ENCODE results near the gene RHBDF1.

Gene RHBDF1

GRCh38 chr16:118857-119256 lies 46.4 kb upstream of the RHBDF1 start:
- DNase-seq = no peak
- no peaks in the 10 kb centered on the region for H3K27me3 ChIP-seq (replicated peaks)
- no peak overlapping the region for H3K27ac ChIP-seq
- TF ChIP-seq CTCF (IDR thresholded peaks at IDR 0.05; ENCODE audit: low read depth, low read length, missing control alignments) = no peak
- H3K4me3 ChIP-seq (ENCODE audit: low read depth, low read length) = no peak overlapping the region
- in situ Hi-C loops (cut with HindIII; ENCODE audit: low pct_ligation_motif_present, low sequenced_read_pairs) = no loop called here
- H3K36me3 ChIP-seq (replicated peaks) = no peaks in the 10 kb centered on the region

- TF ChIP-seq CTCF (IDR thresholded peaks at IDR 0.05; ENCODE audit: low read depth, low read length, missing control alignments) = peak; percentile 89
- no peaks in the 10 kb centered on the region for H3K36me3 ChIP-seq (replicated peaks)
- no peaks in the 10 kb centered on the region for H3K27me3 ChIP-seq (replicated peaks)
- in situ Hi-C loops (cut with HindIII; ENCODE audit: low pct_ligation_motif_present, low sequenced_read_pairs) = no loop called here
- H3K4me3 ChIP-seq (ENCODE audit: low read depth, low read length) = no peak overlapping the region
- DNase-seq = no peak
- H3K27ac ChIP-seq = no peak overlapping the region
These were observed 45.2 kb upstream of the RHBDF1 start for GRCh38 chr16:117379-118365.

GRCh38 chr16:116015-116414 lies 43.6 kb upstream of the RHBDF1 start:
- in situ Hi-C loops (cut with HindIII; ENCODE audit: low pct_ligation_motif_present, low sequenced_read_pairs) = no loop called here
- TF ChIP-seq CTCF (IDR thresholded peaks at IDR 0.05; ENCODE audit: low read depth, low read length, missing control alignments) = no peak
- Histone ChIP-seq H3K4me3 (ENCODE audit: low read depth, low read length) (no peak overlapping the region), H3K27ac (no peak overlapping the region), H3K36me3 (replicated peaks) (peaks cover under 1% of the 10 kb centered on the region), H3K27me3 (replicated peaks) (no peaks in the 10 kb centered on the region)
- no peak for DNase-seq

GRCh38 chr16:114327-114726 lies 41.9 kb upstream of the RHBDF1 start:
- Histone ChIP-seq H3K27ac (no peak overlapping the region), H3K36me3 (replicated peaks) (peaks cover 7% of the 10 kb centered on the region), H3K4me3 (ENCODE audit: low read depth, low read length) (no peak overlapping the region), H3K27me3 (replicated peaks) (no peaks in the 10 kb centered on the region)
- in situ Hi-C loops (cut with HindIII; ENCODE audit: low pct_ligation_motif_present, low sequenced_read_pairs) = no loop called here
- no peak for TF ChIP-seq CTCF (IDR thresholded peaks at IDR 0.05; ENCODE audit: low read depth, low read length, missing control alignments)
- DNase-seq = no peak

DNA sequence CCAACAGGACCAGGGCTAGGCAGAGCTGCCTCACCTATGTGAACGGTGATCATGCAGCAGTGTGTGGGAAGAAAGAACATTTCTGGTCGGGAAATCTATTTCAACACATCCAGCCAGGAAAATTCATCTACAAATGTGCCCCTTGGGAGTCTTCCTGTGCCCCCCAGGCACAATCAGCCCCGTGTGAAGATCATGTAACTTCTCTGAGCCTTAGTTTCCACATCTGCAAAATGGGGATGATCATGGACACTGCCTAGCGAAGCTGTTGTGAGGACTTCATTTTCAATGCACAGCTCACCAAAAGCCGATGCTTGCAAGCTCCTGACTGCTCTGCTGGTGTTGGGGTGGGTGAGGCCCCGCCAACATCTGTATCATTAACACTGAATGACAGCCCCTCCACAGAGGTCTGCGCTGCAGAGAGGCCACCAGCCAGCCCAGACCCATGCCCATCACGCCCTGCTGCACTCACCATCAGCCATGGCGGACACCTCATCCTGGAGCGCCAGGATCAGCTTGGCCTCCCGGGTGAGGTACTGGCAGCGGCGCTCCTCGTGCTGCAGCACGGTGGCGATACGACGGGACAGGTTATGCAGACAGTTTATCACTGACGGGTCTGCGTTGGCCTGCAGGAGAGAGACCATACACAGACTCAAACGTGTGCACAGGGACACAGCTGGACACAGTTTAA lies 39.9 kb upstream of the RHBDF1 start:
- no peak overlapping the region for H3K27ac ChIP-seq
- TF ChIP-seq CTCF (IDR thresholded peaks at IDR 0.05; ENCODE audit: low read depth, low read length, missing control alignments) = no peak
- no peak for DNase-seq
- no peak overlapping the region for H3K4me3 ChIP-seq (ENCODE audit: low read depth, low read length)
- H3K27me3 ChIP-seq (replicated peaks) = no peaks in the 10 kb centered on the region
- H3K36me3 ChIP-seq (replicated peaks) = peaks cover 14% of the 10 kb centered on the region
- in situ Hi-C loops (cut with HindIII; ENCODE audit: low pct_ligation_motif_present, low sequenced_read_pairs) = no loop called here

All from brain microvascular endothelial cell (primary cell).